Neural progenitor cell (in vitro differentiated cells): ENCODE data around the gene RAB37. TPM values are rescaled to one million over a fixed set of nuclear protein-coding genes. Genes with fewer than 3 reads are reported as not detected.

Experiments used
- DNase-seq: peaks from one replicate; pipeline ENCODE4 v3.0.0-alpha.2; 2016; ENCODE audit warnings: low spot score
- H2AFZ ChIP-seq: fragments of 200-600 bp; sonication (generic); replicated peaks from 2 replicates; pipeline ENCODE4 v1.6.1; 2016; ENCODE audit warnings: antibody characterized with exemption
- H3F3A ChIP-seq: fragments of 200-600 bp; sonication (generic); 2 replicates; pipeline ENCODE4 v1.6.1; 2016; ENCODE audit warnings: antibody characterized with exemption, low read depth
- H3K27ac ChIP-seq: fragments of 200-600 bp; sonication (generic); 2 replicates; pipeline ENCODE4 v1.5.1; 2016; ENCODE audit warnings: mild to moderate bottlenecking
- H3K27me3 ChIP-seq: fragments of 200-600 bp; sonication (generic); 2 replicates; pipeline ENCODE4 v1.6.1; 2016; ENCODE audit warnings: mild to moderate bottlenecking, moderate library complexity
- H3K36me3 ChIP-seq: fragments of 200-600 bp; sonication (generic); 2 replicates; pipeline ENCODE4 v1.5.1; 2016
- H3K4me1 ChIP-seq: fragments of 200-600 bp; sonication (generic); 2 replicates; pipeline ENCODE4 v1.6.1; 2016; ENCODE audit warnings: mixed run types
- H3K4me2 ChIP-seq: fragments of 200-600 bp; sonication (generic); 2 replicates; pipeline ENCODE4 v1.6.1; 2016
- H3K4me3 ChIP-seq: fragments of 200-600 bp; sonication (generic); 2 replicates; pipeline ENCODE4 v1.5.1; 2016
- H3K79me2 ChIP-seq: fragments of 200-600 bp; sonication (generic); 2 replicates; pipeline ENCODE4 v1.6.1; 2016; ENCODE audit warnings: low read depth
- H3K9ac ChIP-seq: fragments of 200-600 bp; sonication (generic); 2 replicates; pipeline ENCODE4 v1.6.1; 2016
- H3K9me3 ChIP-seq: fragments of 200-600 bp; sonication (generic); 2 replicates; pipeline ENCODE4 v1.5.1; 2016; ENCODE audit warnings: low read depth
- H4K20me1 ChIP-seq: fragments of 200-600 bp; sonication (generic); 2 replicates; pipeline ENCODE4 v1.6.1; 2016; ENCODE audit warnings: low read depth
- H3K27ac Mint-ChIP-seq: 3 replicates; pipeline ENCODE4 v1.8.0; 2021; ENCODE audit warnings: mixed read lengths
- H3K27me3 Mint-ChIP-seq: 2 replicates; pipeline ENCODE4 v1.8.0; 2022; ENCODE audit warnings: low read depth, mild to moderate bottlenecking, inconsistent platforms, moderate library complexity, mixed read lengths; ENCODE audit not compliant: insufficient read depth
- H3K36me3 Mint-ChIP-seq: 3 replicates; pipeline ENCODE4 v1.8.0; 2021; ENCODE audit warnings: mixed read lengths
- H3K4me1 Mint-ChIP-seq: 3 replicates; pipeline ENCODE4 v1.8.0; 2021; ENCODE audit warnings: mixed read lengths
- H3K4me3 Mint-ChIP-seq: 3 replicates; pipeline ENCODE4 v1.8.0; 2021; ENCODE audit warnings: mild to moderate bottlenecking, moderate library complexity, mixed read lengths
- H3K9me3 Mint-ChIP-seq: 3 replicates; pipeline ENCODE4 v1.8.0; 2020; ENCODE audit warnings: mixed read lengths
- CTCF ChIP-seq: fragments of 200-600 bp; sonication (generic); IDR thresholded peaks from 2 replicates; pipeline ENCODE4 v1.5.1; 2017; ENCODE audit warnings: antibody characterized with exemption, mild to moderate bottlenecking
- EZH2 ChIP-seq: fragments of 200-600 bp; sonication (generic); IDR thresholded peaks from 2 replicates; pipeline ENCODE4 v1.6.1; 2017; ENCODE audit warnings: antibody characterized with exemption, mild to moderate bottlenecking, moderate library complexity
- EZH2phosphoT487 ChIP-seq: fragments of 200-600 bp; sonication (generic); IDR thresholded peaks from 2 replicates; pipeline ENCODE4 v1.6.1; 2017; ENCODE audit warnings: antibody characterized with exemption
- total RNA-seq: library from RNA; depleted of rRNA; stranded (reverse); fragments of >200 nt; gene quantifications from 2 replicates; pipeline ENCODE4 v1.2.3, GENCODE V29; 2015; ENCODE audit warnings: low replicate concordance

The RAB37 gene
- total RNA-seq, 1 donor from 2014 or later, result 1.5 TPM

- H3K9me3 ChIP-seq, result no peaks in the 10 kb centered on the region
- no peaks in the 10 kb centered on the region for H3K36me3 ChIP-seq
- peaks cover 2% of the 10 kb centered on the region for H3K27me3 Mint-ChIP-seq
- peaks cover 10% of the 10 kb centered on the region for H3F3A ChIP-seq
- no peaks in the 10 kb centered on the region for H3K36me3 Mint-ChIP-seq
- peaks cover 1% of the 10 kb centered on the region for H3K27me3 ChIP-seq
- no peak for DNase-seq
- no peak overlapping the region for H3K27ac Mint-ChIP-seq
- no peak overlapping the region for H2AFZ ChIP-seq
- H3K4me3 Mint-ChIP-seq, result no peak overlapping the region
- no peaks in the 10 kb centered on the region for H3K4me1 Mint-ChIP-seq
- no peaks in the 10 kb centered on the region for H3K4me1 ChIP-seq
- H3K79me2 ChIP-seq, result no peaks in the 10 kb centered on the region
- H3K9ac ChIP-seq, result no peak overlapping the region
- H3K4me3 ChIP-seq, result no peak overlapping the region
- TF ChIP-seq CTCF (no peak), EZH2 (no peak), EZH2phosphoT487 (no peak)
- H3K4me2 ChIP-seq, result no peak overlapping the region
- H3K9me3 Mint-ChIP-seq, result no peaks in the 10 kb centered on the region
- H3K27ac ChIP-seq, result no peak overlapping the region
- no peaks in the 10 kb centered on the region for H4K20me1 ChIP-seq
Measured at GRCh38 chr17:74728702-74729075, 8.4 kb upstream of the RAB37 start.

GRCh38 chr17:74729368-74729767, 7.7 kb upstream of the RAB37 start:
- H3K27me3 Mint-ChIP-seq, result peaks cover 2% of the 10 kb centered on the region
- H3K27ac Mint-ChIP-seq, result no peak overlapping the region
- Histone ChIP-seq H2AFZ (no peak overlapping the region), H3K4me3 (no peak overlapping the region), H3K27ac (no peak overlapping the region), H3F3A (peaks cover 10% of the 10 kb centered on the region), H3K9me3 (no peaks in the 10 kb centered on the region), H3K36me3 (no peaks in the 10 kb centered on the region), H3K79me2 (no peaks in the 10 kb centered on the region), H3K4me2 (no peak overlapping the region), H3K4me1 (no peaks in the 10 kb centered on the region), H3K27me3 (peaks cover 8% of the 10 kb centered on the region), H4K20me1 (no peaks in the 10 kb centered on the region), H3K9ac (no peak overlapping the region)
- no peak overlapping the region for H3K4me3 Mint-ChIP-seq
- H3K4me1 Mint-ChIP-seq, result no peaks in the 10 kb centered on the region
- TF ChIP-seq EZH2 (no peak), EZH2phosphoT487 (no peak), CTCF (no peak)
- H3K36me3 Mint-ChIP-seq, result no peaks in the 10 kb centered on the region
- DNase-seq, result no peak
- H3K9me3 Mint-ChIP-seq, result no peaks in the 10 kb centered on the region

GRCh38 chr17:74729866-74730265, 7.2 kb upstream of the RAB37 start:
- Histone ChIP-seq H3K9me3 (no peaks in the 10 kb centered on the region), H3K4me3 (no peak overlapping the region), H3F3A (peaks cover 10% of the 10 kb centered on the region), H3K9ac (no peak overlapping the region), H3K4me2 (no peak overlapping the region), H3K36me3 (no peaks in the 10 kb centered on the region), H3K79me2 (no peaks in the 10 kb centered on the region), H3K27me3 (peaks cover 13% of the 10 kb centered on the region), H2AFZ (no peak overlapping the region), H4K20me1 (no peaks in the 10 kb centered on the region), H3K4me1 (no peaks in the 10 kb centered on the region), H3K27ac (no peak overlapping the region)
- no peaks in the 10 kb centered on the region for H3K9me3 Mint-ChIP-seq
- DNase-seq, result no peak
- no peak overlapping the region for H3K27ac Mint-ChIP-seq
- H3K4me3 Mint-ChIP-seq, result no peak overlapping the region
- H3K4me1 Mint-ChIP-seq, result no peaks in the 10 kb centered on the region
- no peaks in the 10 kb centered on the region for H3K36me3 Mint-ChIP-seq
- H3K27me3 Mint-ChIP-seq, result peaks cover 3% of the 10 kb centered on the region
- TF ChIP-seq CTCF (no peak), EZH2 (no peak), EZH2phosphoT487 (no peak)
